Measurements from ENCODE around the gene FIGNL1.

FIGNL1 gene

GRCh38 chr7:50436133-50436806, 13.9 kb downstream of the FIGNL1 start:
- no peaks in the 10 kb centered on the region for H3K9me3 ChIP-seq
- H3K4me3 ChIP-seq, result no peak overlapping the region
- peaks cover 13% of the 10 kb centered on the region for H3K4me1 ChIP-seq
- H3K36me3 ChIP-seq (replicated peaks), result no peaks in the 10 kb centered on the region
- in situ Hi-C loops (cut with MboI; ENCODE audit: low sequenced_read_pairs), result no loop called here
- no peak for DNase-seq (ENCODE audit: low spot score in 2 of 2)
- H3K27me3 ChIP-seq (ENCODE audit: low read depth), result no peaks in the 10 kb centered on the region

GRCh38 chr7:50431722-50432305, 18.3 kb downstream of the FIGNL1 start:
- Histone ChIP-seq H3K27me3 (ENCODE audit: low read depth) (no peaks in the 10 kb centered on the region), H3K9me3 (no peaks in the 10 kb centered on the region), H3K4me3 (no peak overlapping the region), H3K36me3 (replicated peaks) (no peaks in the 10 kb centered on the region), H3K4me1 (peaks cover 17% of the 10 kb centered on the region)
- in situ Hi-C loops (cut with MboI; ENCODE audit: low sequenced_read_pairs), result no loop called here
- DNase-seq (ENCODE audit: low spot score in 2 of 2), result peak in 1 of 2 experiments; percentile 63

- Histone ChIP-seq H3K9me3 (no peaks in the 10 kb centered on the region), H3K36me3 (replicated peaks) (no peaks in the 10 kb centered on the region), H3K4me3 (no peak overlapping the region), H3K27me3 (ENCODE audit: low read depth) (no peaks in the 10 kb centered on the region), H3K4me1 (peaks cover 17% of the 10 kb centered on the region)
- in situ Hi-C loops (cut with MboI; ENCODE audit: low sequenced_read_pairs), result no loop called here
- peak; percentile 35 to 72 for DNase-seq (ENCODE audit: low spot score in 2 of 2)
These were observed 18.8 kb downstream of the FIGNL1 start for GRCh38 chr7:50431316-50431715.

GRCh38 chr7:50428911-50429310, 21.2 kb downstream of the FIGNL1 start:
- no peaks in the 10 kb centered on the region for H3K27me3 ChIP-seq (ENCODE audit: low read depth)
- DNase-seq (ENCODE audit: low spot score in 2 of 2), result no peak
- no peaks in the 10 kb centered on the region for H3K36me3 ChIP-seq (replicated peaks)
- in situ Hi-C loops (cut with MboI; ENCODE audit: low sequenced_read_pairs), result no loop called here
- no peaks in the 10 kb centered on the region for H3K9me3 ChIP-seq
- no peak overlapping the region for H3K4me3 ChIP-seq
- H3K4me1 ChIP-seq, result peaks cover 17% of the 10 kb centered on the region

- in situ Hi-C loops (cut with MboI; ENCODE audit: low sequenced_read_pairs), result no loop called here
These were observed 22.6 kb downstream of the FIGNL1 start for GRCh38 chr7:50427518-50427917.

GRCh38 chr7:50426280-50427045, 23.7 kb downstream of the FIGNL1 start:
- in situ Hi-C loops (cut with MboI; ENCODE audit: low sequenced_read_pairs), result no loop called here
- Histone ChIP-seq H3K36me3 (replicated peaks) (no peaks in the 10 kb centered on the region), H3K4me3 (no peak overlapping the region), H3K27me3 (ENCODE audit: low read depth) (no peaks in the 10 kb centered on the region), H3K9me3 (no peaks in the 10 kb centered on the region), H3K4me1 (peaks cover 4% of the 10 kb centered on the region)
- DNase-seq (ENCODE audit: low spot score in 2 of 2), result no peak

More at GRCh38 chr7:50427518-50427917, 22.6 kb downstream of the FIGNL1 start:
- no peaks in the 10 kb centered on the region for H3K9me3 ChIP-seq
- no peak for DNase-seq (ENCODE audit: low spot score in 2 of 2)
- H3K27me3 ChIP-seq (ENCODE audit: low read depth), result no peaks in the 10 kb centered on the region
- peaks cover 14% of the 10 kb centered on the region for H3K4me1 ChIP-seq
- no peak overlapping the region for H3K4me3 ChIP-seq
- H3K36me3 ChIP-seq (replicated peaks), result no peaks in the 10 kb centered on the region

- in situ Hi-C loops (cut with MboI; ENCODE audit: low sequenced_read_pairs), result no loop called here
- H3K36me3 ChIP-seq (replicated peaks), result no peaks in the 10 kb centered on the region
- no peak overlapping the region for H3K4me3 ChIP-seq
- no peak for DNase-seq (ENCODE audit: low spot score in 2 of 2)
- H3K9me3 ChIP-seq, result no peaks in the 10 kb centered on the region
- no peaks in the 10 kb centered on the region for H3K27me3 ChIP-seq (ENCODE audit: low read depth)
- no peaks in the 10 kb centered on the region for H3K4me1 ChIP-seq
These were observed 24.8 kb downstream of the FIGNL1 start for GRCh38 chr7:50425318-50425717.

- H3K27me3 ChIP-seq (ENCODE audit: low read depth), result no peaks in the 10 kb centered on the region
- in situ Hi-C loops (cut with MboI; ENCODE audit: low sequenced_read_pairs), result loop anchor here (25.0 kb wide), 1 partner anchor 337 kb away; the partner anchor contains the start of gene ZPBP
- H3K4me3 ChIP-seq, result no peak overlapping the region
- H3K4me1 ChIP-seq, result no peaks in the 10 kb centered on the region
- no peaks in the 10 kb centered on the region for H3K36me3 ChIP-seq (replicated peaks)
- no peaks in the 10 kb centered on the region for H3K9me3 ChIP-seq
- no peak for DNase-seq (ENCODE audit: low spot score in 2 of 2)
These were observed 26.3 kb downstream of the FIGNL1 start for GRCh38 chr7:50423860-50424259.

- in situ Hi-C loops (cut with MboI; ENCODE audit: low sequenced_read_pairs), result loop anchor here (25.0 kb wide), 1 partner anchor 336 kb away; the partner anchor contains the start of gene ZPBP
- DNase-seq (ENCODE audit: low spot score in 2 of 2), result no peak
- Histone ChIP-seq H3K9me3 (no peaks in the 10 kb centered on the region), H3K4me1 (no peaks in the 10 kb centered on the region), H3K27me3 (ENCODE audit: low read depth) (no peaks in the 10 kb centered on the region), H3K4me3 (no peak overlapping the region), H3K36me3 (replicated peaks) (no peaks in the 10 kb centered on the region)
These were observed 27.3 kb downstream of the FIGNL1 start for GRCh38 chr7:50422858-50423257.

- in situ Hi-C loops (cut with MboI; ENCODE audit: low sequenced_read_pairs), result loop anchor here (25.0 kb wide), 1 partner anchor 334 kb away; the partner anchor contains the start of gene ZPBP
- H3K4me1 ChIP-seq, result no peaks in the 10 kb centered on the region
- no peaks in the 10 kb centered on the region for H3K27me3 ChIP-seq (ENCODE audit: low read depth)
- H3K9me3 ChIP-seq, result no peaks in the 10 kb centered on the region
- no peaks in the 10 kb centered on the region for H3K36me3 ChIP-seq (replicated peaks)
- H3K4me3 ChIP-seq, result no peak overlapping the region
- DNase-seq (ENCODE audit: low spot score in 2 of 2), result no peak
These were observed 29.1 kb downstream of the FIGNL1 start for GRCh38 chr7:50421043-50421442.

- Histone ChIP-seq H3K9me3 (no peaks in the 10 kb centered on the region), H3K36me3 (replicated peaks) (no peaks in the 10 kb centered on the region), H3K4me3 (no peak overlapping the region), H3K4me1 (no peaks in the 10 kb centered on the region), H3K27me3 (ENCODE audit: low read depth) (no peaks in the 10 kb centered on the region)
- in situ Hi-C loops (cut with MboI; ENCODE audit: low sequenced_read_pairs), result loop anchor here (25.0 kb wide), 1 partner anchor 331 kb away; the partner anchor contains the start of gene ZPBP
- no peak for DNase-seq (ENCODE audit: low spot score in 2 of 2)
These were observed 31.4 kb downstream of the FIGNL1 start for GRCh38 chr7:50418526-50419290.

GRCh38 chr7:50418086-50418515, 32.0 kb downstream of the FIGNL1 start:
- Histone ChIP-seq H3K9me3 (no peaks in the 10 kb centered on the region), H3K4me3 (no peak overlapping the region), H3K27me3 (ENCODE audit: low read depth) (no peaks in the 10 kb centered on the region), H3K4me1 (no peaks in the 10 kb centered on the region), H3K36me3 (replicated peaks) (no peaks in the 10 kb centered on the region)
- peak; percentile 70 to 85 for DNase-seq (ENCODE audit: low spot score in 2 of 2)
- in situ Hi-C loops (cut with MboI; ENCODE audit: low sequenced_read_pairs), result loop anchor here (25.0 kb wide), 1 partner anchor 331 kb away; the partner anchor contains the start of gene ZPBP

GRCh38 chr7:50416527-50417182, 33.5 kb downstream of the FIGNL1 start:
- no peak overlapping the region for H3K4me3 ChIP-seq
- in situ Hi-C loops (cut with MboI; ENCODE audit: low sequenced_read_pairs), result loop anchor here (25.0 kb wide), 1 partner anchor 329 kb away; the partner anchor contains the start of gene ZPBP
- H3K9me3 ChIP-seq, result no peaks in the 10 kb centered on the region
- DNase-seq (ENCODE audit: low spot score in 2 of 2), result no peak
- H3K4me1 ChIP-seq, result no peaks in the 10 kb centered on the region
- no peaks in the 10 kb centered on the region for H3K27me3 ChIP-seq (ENCODE audit: low read depth)
- H3K36me3 ChIP-seq (replicated peaks), result no peaks in the 10 kb centered on the region

Measured in HAP-1 (cell line).